Activated CD8-positive, alpha-beta T cell treated with anti-CD3 and anti-CD28 coated beads for 36 hours (primary cell): ENCODE results near the gene NKD2. TPM values are rescaled to one million over a fixed set of nuclear protein-coding genes. Genes with fewer than 3 reads are reported as not detected.

ENCODE experiments used
- ATAC-seq: fragments of 200-7000 bp; cut with Tn5 transposase; one replicate; pipeline ENCODE4 v1.10.0; 2021; ENCODE audit warnings: mild to moderate bottlenecking, moderate library complexity
- CTCF ChIA-PET: fragments of 350-600 bp; sonication (Branson Sonifier 250); formaldehyde crosslinking; loops from one replicate; lab custom pipeline; 2021; ENCODE audit warnings: antibody characterized with exemption; lab: Charles Lee
- POLR2A ChIA-PET: fragments of 350-600 bp; sonication (Branson Sonifier 250); formaldehyde crosslinking; loops from one replicate; lab custom pipeline; 2021; ENCODE audit warnings: antibody characterized with exemption; lab: Charles Lee
- DNase-seq: peaks from one replicate; pipeline ENCODE4 v3.0.0-alpha.2; 2020
- H3K27ac Mint-ChIP-seq: one replicate; pipeline ENCODE4 v1.8.0; 2021; ENCODE audit warnings: mild to moderate bottlenecking, mixed read lengths
- H3K27me3 Mint-ChIP-seq: one replicate; pipeline ENCODE4 v1.8.0; 2021; ENCODE audit warnings: mixed read lengths
- H3K36me3 Mint-ChIP-seq: one replicate; pipeline ENCODE4 v1.8.0; 2021; ENCODE audit warnings: low read depth, mixed read lengths
- H3K4me1 Mint-ChIP-seq: one replicate; pipeline ENCODE4 v1.8.0; 2021; ENCODE audit warnings: low read depth, mixed read lengths
- H3K4me3 Mint-ChIP-seq: one replicate; pipeline ENCODE4 v1.8.0; 2021; ENCODE audit warnings: mild to moderate bottlenecking, moderate library complexity, mixed read lengths
- H3K9me3 Mint-ChIP-seq: one replicate; pipeline ENCODE4 v1.8.0; 2021; ENCODE audit warnings: mixed read lengths
- CTCF ChIP-seq: fragments of 200-600 bp; IDR thresholded peaks from one replicate; pipeline ENCODE4 v1.8.0; 2022; ENCODE audit warnings: antibody characterized with exemption, mild to moderate bottlenecking
- intact Hi-C: fragments of 100-400 bp; cut with micrococcal nuclease; formaldehyde crosslinking; loops from one replicate; pipeline ENCODE4 v1.10.0; 2022
- microRNA-seq: library from miRNA; unstranded; fragments of <30 nt; microRNA quantifications from one replicate; pipeline ENCODE4 v1.2.0, GENCODE V29; 2022; ENCODE audit warnings: borderline microRNAs expressed, borderline replicate concordance
- total RNA-seq, 2 experiments: library from RNA; stranded (reverse); gene quantifications; one replicate each; pipeline ENCODE4 v1.2.3, GENCODE V29; 2021

NKD2 gene
- total RNA-seq, 2 experiments from 2014 or later: 1.5 to 2.3 TPM

DNA sequence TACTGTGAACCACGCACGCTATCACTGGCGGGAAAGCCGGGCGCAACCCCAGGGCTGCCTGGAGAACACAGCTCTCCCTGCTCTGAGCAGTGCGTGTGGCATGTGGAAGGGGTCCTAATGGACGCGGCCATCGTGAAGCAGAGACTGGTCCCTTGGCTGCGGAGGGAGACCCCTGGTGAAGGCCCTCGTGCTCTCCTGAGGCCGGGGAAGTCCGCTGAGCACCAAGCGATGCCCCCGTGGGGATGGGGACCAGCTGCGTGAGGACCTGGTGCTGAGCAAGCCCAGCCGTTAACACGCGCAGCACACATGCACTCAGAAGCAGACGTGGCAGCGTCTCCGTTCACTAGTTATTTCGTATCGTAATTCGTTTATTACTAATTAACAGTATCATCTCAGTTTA lies 78.8 kb downstream of the NKD2 start:
- Mint-ChIP-seq H3K4me1 (no peaks in the 10 kb centered on the region), H3K27me3 (no peaks in the 10 kb centered on the region), H3K36me3 (peaks cover 4% of the 10 kb centered on the region), H3K9me3 (no peaks in the 10 kb centered on the region), H3K27ac (no peak overlapping the region), H3K4me3 (no peak overlapping the region)
- ChIA-PET CTCF (no interaction called here), POLR2A (no interaction called here)
- no peak for TF ChIP-seq CTCF
- ATAC-seq: no peak
- intact Hi-C loops: no loop called here
- DNase-seq: no peak

DNA sequence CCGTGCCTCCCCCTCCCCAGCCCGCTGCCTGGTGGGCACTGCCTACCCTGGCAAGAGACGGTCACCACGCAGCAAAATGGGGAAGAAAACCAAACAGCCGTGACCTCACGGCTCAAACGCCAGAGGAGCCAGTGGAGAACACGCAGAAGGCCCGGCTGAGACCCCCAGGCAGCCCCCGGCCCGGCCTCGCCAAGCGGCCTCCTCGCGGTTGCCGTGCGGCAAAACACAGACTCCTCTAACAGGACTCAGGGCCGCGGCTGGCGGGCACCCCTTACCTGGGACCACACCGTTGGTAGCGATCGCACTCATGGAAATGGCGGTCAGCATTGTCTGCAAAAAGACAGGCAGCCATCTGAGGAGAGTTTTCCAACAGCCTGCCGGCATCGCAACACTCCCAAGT lies 79.4 kb downstream of the NKD2 start:
- no peak for TF ChIP-seq CTCF
- no peak for ATAC-seq
- POLR2A ChIA-PET: no interaction called here
- no peak overlapping the region for H3K27ac Mint-ChIP-seq
- H3K4me1 Mint-ChIP-seq: no peaks in the 10 kb centered on the region
- no peaks in the 10 kb centered on the region for H3K9me3 Mint-ChIP-seq
- CTCF ChIA-PET: no interaction called here
- DNase-seq: no peak
- intact Hi-C loops: no loop called here
- peaks cover 4% of the 10 kb centered on the region for H3K36me3 Mint-ChIP-seq
- no peaks in the 10 kb centered on the region for H3K27me3 Mint-ChIP-seq
- H3K4me3 Mint-ChIP-seq: no peak overlapping the region

Small RNA genes within 50 kb of the gene (microRNA-seq; reads per million reads assigned to microRNA genes)
- gene MIR4635: not detected

Other genes starting within 250 kb of the NKD2 start
- under 1 TPM in 1 of 2 experiments, not detected in 1; 0.59 TPM for gene ZDHHC11B, start 224.1 kb upstream of the NKD2 start, total RNA-seq
- 1 to 10 TPM; 4.6 to 6.0 TPM for gene ZDHHC11, start 157.8 kb upstream of the NKD2 start, total RNA-seq
- 10 to 100 TPM; 46.6 to 51.7 TPM for gene BRD9, start 116.0 kb upstream of the NKD2 start, total RNA-seq
- gene TRIP13, start 115.9 kb upstream of the NKD2 start, total RNA-seq: 10 to 100 TPM; 31.0 to 36.9 TPM
- gene SLC12A7, start 103.3 kb downstream of the NKD2 start, total RNA-seq: 10 to 100 TPM; 21.6 to 24.8 TPM
- not detected for gene SLC6A19, start 192.8 kb downstream of the NKD2 start, total RNA-seq
- not detected for gene SLC6A18, start 216.6 kb downstream of the NKD2 start, total RNA-seq